Skin of body (tissue), 2 donors: Measurements from ENCODE around the gene METRN. TPM values are rescaled to one million over a fixed set of nuclear protein-coding genes. Genes with fewer than 3 reads are reported as not detected.

Experiments used
- DNase-seq: peaks from one replicate; lab custom pipeline; 2025; lab: John Stamatoyannopoulos, UW
- total RNA-seq: library from RNA; depleted of rRNA; stranded (reverse); fragments of >200 nt; gene quantifications from one replicate; pipeline ENCODE4 v1.2.3, GENCODE V29; 2014

The METRN gene
- total RNA-seq, 1 donor from 2014 or later, result 6.2 TPM

DNA sequence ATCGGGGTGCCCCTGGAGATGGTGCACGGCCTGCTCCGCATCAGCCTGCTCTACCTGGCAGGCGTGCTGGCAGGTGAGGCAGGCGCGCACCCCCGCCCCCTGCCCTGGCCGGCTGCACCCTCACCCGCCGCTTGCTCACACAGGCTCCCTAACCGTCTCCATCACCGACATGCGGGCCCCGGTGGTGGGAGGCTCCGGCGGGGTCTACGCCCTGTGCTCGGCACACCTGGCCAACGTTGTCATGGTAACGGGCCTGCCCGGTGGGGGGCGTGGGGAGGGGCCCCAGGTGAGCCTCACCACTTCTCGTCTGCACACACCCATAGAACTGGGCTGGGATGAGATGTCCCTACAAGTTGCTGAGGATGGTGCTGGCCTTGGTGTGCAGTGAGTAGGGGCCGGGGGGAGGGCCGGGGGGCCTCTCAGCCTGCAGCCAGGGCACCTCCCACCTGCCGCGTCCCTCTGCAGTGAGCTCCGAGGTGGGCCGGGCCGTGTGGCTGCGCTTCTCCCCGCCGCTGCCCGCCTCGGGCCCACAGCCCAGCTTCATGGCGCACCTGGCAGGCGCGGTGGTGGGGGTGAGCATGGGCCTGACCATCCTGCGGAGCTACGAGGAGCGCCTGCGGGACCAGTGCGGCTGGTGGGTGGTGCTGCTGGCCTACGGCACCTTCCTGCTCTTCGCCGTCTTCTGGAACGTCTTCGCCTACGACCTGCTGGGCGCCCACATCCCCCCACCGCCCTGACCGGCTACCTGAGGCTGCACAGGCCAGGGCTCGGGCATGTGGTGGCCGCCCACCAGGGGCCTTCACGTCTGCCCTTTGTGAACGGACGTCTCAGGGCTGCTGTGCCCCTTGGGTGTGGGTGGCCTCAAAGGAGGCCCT is 37.4 kb upstream of the METRN start:
- no peak for DNase-seq

DNA sequence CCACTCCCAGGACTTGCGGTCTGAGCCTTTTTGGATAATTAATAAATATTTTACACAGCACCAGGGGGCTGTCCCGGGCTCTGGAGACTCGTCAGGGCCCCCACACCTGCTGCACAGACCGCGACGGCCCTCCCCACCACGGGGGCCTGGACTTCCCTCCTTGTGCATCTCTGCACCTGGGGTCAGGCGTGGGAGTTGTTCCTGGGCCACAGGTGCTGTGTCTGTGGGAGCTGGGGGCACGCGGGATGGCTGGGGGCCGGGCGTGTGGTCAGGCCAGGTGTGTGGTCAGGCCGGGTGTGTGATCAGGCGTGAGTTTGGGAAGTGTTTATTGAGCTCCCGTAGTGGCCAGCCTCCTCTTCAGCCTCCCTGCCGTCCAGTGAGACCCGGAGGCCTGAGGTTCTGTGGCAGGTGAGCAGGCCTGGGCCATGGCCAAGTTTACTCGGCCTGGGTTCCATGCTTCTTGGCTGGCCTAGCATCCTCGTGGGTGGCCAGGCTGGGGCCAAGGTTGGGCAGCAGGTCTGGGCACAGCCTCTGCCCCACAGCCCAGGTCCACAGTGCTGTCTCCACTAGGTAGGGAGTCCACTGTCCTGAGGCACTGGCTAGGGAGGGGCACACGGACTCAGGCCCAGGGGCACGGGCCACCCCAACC is 36.6 kb upstream of the METRN start:
- DNase-seq, result no peak

DNA sequence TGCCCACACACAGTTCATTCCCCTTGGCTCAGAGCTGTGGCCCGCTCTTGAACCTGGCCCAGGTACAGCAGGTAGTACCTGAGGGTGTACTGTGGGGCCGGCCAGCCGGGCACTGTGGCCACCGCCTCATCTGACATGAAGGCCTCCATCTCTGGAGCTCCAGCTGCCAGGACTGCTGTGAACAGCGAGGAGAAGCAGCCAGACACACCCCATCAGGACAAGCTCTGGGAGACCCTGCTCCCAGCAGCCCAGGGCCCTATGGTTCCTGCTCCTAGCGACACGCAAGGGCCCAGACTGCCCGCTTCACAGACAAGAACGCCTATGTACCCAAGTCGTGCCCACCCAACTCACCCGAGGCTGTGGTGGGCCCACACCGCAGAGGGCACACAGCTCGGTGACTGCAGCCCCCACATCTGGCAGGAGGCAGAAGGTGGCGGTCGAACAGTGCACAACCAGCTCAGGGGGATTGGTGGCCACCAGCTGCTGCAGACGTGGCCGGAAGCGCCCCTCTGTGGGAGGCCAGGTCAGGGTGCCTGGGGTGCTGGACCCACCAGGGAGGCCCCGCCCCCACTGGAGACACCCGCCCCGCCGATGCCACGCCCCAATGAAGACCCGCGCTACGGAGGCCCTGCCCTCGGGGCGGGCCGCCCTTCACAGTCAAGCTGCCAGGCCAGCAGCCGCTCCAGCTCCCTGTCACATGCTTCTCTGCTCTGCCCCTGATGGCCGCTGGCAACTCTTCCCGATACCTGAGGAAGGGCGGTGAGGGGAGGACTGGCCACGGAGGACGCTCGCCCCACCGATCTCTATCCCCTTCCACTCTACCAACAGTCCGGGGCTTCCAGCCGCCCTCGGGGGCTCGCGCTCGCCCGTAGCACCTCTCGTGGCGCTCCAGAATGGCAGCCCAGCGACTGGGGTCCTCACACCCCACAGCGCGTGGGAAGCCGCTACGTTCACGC is 35.8 kb upstream of the METRN start:
- DNase-seq, result peak; percentile 65

DNA sequence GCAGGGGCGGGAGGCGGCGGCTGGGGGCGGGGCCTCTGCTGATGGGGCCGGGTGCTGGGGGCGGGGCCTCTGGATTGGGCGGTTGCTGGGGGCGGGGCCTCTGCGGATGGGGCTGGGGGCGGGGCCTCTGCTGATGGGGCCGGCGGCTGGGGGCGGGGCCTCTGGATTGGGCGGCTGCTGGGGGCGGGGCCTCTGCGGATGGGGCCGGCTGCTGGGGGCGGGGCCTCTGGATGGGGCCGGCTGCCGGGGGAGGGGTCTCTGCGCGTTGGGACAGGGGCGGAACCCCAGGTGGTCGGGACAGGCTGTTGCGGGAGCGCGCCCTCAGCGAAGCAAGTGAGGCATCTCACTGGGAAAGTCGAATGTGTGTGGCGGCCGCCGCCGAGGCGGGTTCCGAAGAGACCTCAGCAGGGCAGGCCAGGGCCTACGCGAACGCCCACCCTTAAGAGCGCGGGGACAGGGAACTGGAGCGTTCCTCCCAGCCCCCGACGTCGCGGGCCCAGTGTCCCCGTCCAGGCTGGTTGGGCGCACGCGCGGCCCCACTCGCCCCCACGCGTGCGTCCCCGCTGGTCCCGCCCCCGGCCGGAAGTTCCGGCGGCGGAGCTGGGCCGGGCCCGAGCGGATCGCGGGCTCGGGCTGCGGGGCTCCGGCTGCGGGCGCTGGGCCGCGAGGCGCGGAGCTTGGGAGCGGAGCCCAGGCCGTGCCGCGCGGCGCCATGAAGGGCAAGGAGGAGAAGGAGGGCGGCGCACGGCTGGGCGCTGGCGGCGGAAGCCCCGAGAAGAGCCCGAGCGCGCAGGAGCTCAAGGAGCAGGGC is 34.9 kb upstream of the METRN start, which contains the start of gene STUB1:
TSS of gene STUB1 (plus strand) at position 597 of the 811 bp plus-strand sequence. CDS start at position 713, 116 bp downstream.
- DNase-seq, result peak; percentile 84

DNA sequence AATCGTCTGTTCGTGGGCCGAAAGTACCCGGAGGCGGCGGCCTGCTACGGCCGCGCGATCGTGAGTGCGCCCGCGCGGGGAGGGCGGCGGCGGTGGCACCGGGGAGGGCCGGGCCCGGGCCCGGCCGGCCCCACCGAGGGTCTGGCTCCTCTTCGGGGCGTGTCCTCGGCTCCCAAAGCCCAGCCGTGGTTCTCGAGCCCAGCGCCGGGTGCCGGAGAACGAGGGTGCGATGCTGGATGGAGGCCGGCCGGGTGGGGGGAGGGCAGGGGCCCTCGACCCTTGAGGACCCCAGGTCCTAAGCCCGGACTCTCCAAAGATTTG is 34.3 kb upstream of the METRN start:
- DNase-seq, result no peak

DNA sequence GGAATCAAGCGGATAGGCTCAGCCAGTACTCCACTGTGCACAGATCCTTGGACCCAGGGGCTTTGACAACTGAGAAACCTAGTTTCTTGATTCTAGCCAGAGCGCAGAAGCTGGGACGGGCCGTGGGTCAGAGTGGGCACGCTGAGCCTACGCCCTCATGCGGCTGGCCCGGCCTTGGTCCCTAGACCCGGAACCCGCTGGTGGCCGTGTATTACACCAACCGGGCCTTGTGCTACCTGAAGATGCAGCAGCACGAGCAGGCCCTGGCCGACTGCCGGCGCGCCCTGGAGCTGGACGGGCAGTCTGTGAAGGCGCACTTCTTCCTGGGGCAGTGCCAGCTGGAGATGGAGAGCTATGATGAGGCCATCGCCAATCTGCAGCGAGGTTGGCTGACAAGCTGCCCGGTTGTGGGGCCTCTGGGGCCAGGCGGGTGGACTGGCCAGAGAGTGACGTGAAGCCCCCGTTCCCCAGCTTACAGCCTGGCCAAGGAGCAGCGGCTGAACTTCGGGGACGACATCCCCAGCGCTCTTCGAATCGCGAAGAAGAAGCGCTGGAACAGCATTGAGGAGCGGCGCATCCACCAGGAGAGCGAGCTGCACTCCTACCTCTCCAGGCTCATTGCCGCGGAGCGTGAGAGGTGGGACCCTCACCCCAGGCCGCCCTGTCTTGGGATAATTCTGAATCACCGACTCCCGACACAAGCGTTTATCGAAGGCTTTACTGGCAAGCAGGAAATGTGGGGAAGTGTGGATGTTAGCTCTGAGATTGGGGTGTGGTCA is 33.8 kb upstream of the METRN start:
- no peak for DNase-seq

DNA sequence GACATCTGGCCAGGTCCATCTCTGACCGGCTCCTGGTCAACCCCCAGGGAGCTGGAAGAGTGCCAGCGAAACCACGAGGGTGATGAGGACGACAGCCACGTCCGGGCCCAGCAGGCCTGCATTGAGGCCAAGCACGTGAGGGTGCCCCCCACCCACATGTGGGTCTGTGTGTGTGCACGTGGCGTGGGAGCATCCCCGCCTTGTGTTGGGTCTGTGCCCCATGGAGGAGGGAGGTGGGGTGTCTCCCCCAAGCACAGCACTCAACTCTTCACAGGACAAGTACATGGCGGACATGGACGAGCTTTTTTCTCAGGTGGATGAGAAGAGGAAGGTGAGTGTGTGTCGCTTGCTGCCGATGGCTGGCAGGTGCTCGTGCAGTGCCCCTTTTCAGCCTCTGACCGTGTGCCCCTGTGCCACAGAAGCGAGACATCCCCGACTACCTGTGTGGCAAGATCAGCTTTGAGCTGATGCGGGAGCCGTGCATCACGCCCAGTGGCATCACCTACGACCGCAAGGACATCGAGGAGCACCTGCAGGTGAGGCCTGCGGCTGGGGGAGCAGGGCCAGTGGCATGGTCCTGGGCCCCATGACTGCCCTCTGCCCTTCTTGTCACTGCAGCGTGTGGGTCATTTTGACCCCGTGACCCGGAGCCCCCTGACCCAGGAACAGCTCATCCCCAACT is 33.0 kb upstream of the METRN start:
- DNase-seq, result no peak

DNA sequence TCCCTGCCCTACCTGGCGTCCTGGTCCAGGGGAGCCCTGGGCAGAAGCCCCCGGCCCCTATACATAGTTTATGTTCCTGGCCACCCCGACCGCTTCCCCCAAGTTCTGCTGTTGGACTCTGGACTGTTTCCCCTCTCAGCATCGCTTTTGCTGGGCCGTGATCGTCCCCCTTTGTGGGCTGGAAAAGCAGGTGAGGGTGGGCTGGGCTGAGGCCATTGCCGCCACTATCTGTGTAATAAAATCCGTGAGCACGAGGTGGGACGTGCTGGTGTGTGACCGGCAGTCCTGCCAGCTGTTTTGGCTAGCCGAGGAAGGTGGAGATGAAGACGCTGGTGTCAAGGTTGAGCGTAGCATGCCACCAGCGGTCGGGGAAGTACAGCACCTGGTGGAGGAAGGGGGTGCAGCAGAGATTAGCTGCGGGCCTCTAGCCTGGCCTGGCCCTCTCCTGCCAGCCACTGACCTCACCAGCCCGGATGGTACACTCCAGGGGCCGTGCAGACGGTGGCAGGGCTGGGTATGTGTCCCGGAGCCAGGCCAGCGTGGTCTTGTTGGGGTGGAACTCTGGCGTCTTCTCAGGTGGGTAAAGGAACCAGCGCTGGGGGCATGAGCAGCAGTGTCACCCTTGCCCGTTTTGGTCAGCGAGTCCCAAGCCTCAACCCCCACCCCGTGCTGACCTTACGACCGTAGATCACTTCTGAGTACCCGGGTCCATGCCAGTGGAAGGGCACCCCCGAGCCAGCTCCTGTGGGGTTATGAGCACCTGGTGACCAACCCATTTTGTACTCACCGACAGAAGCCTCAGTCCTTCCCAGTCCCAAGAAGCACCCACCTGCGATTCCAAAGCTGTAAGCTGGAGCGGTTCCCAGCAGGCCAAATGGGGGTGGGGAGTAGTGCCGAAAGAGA is 32.2 kb upstream of the METRN start:
- DNase-seq, result no peak

DNA sequence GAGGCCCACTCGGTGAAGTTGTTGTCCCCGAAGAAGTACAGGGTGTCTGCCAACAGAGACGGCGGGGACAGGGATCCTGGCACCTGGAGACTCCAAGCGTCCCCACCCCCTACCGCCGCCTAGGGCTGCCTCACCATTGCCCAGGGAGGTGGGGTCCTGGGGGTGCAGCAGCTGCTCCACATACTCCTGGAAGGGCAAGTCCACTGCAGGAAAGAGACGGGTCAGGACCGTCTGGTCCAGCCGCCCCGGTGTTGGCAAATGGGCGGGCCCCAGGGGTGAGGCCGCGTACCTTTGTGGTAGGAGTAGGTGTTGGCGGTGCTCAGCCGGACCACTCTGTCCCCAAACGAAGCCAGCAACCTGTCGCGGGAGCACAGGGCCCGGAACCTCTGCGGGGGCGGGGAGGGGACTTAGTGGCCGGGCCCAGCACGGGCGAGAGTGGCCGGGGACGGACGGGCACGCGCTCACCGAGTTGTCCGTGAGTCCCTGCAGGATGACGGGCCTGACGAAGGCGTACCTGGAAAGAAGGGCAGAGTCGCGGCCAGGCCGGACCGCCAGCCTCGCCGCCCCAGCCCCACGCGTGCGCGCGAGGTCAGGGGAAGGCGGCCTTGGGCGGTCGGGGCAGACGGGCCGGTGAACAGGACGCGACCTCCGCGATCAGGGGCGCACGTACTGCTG is 31.4 kb upstream of the METRN start:
- DNase-seq, result no peak

DNA sequence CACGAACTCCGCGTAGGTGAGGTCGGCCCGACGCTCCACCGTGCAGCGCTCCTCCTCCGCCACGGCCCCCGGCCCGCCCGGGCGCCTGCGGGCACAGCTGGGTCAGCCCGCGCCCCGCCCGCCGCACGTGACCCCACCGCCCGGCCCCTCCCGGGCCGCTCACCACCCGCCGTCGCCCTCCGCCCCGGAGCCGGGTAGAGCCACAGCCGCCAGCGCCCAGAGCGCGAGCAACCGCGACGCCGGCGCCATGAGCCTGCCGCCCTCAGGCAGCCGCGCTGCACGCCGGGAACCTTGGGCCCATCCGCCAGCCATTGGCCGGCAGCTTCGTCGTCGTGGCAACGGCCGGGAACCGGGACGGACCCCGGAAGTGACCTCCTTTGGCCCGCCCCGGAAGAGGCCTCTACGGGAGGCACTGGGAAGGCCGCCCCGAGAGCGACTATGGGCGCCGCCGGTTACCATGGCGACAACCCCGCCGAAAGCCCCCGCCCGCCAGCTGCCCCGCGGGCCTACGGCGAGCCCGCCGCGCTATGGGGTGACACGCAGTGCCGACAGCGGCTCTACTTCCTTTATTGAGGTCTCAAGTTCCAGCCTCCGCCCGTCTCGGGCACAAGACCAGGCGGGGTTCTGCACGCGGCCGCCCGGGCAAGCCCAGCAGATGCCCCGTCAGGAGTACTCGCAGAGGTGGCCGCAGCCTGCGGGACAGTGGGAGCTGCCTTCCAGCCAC is 30.7 kb upstream of the METRN start, which contains the start of gene JMJD8:
TSS of gene JMJD8 (minus strand) at position 264 of the 724 bp plus-strand sequence. CDS start at position 249, 15 bp downstream.
- DNase-seq, result peak; percentile 93

DNA sequence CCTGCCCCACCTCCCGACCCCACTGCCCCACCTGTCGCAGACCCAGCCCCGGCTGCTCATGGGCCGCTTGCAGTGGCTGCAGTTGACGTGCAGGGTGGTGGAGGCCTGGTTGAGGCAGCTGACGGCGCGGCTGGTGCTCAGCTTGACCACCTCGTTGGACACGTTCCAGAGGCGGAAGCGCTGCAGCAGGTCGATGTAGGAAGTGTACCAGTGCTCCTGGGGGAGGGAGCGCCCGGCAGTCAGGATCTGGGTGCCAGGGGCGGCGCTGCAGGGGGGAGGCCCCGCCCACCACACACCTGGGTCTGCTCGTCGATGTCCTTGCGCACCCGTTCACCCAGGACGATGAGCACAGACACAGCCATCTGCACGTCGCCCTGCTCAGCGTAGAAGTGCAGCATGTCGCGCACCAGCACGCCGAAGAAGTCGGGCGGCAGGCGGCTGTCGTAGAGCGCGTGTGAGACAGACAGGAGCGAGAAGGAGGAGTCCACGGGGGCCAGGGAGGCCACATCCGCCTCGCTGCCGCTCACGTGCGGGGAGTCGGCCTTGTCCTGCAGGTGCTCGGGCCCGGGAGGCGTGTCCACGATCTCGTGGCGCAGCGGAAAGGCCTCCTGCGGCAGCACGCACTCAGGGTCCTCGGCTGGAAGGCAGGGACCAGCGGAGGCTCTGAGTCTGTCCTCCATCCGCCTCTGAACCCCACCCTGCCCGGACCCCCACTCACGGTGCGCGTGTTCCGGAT is 29.8 kb upstream of the METRN start:
- DNase-seq, result no peak

DNA sequence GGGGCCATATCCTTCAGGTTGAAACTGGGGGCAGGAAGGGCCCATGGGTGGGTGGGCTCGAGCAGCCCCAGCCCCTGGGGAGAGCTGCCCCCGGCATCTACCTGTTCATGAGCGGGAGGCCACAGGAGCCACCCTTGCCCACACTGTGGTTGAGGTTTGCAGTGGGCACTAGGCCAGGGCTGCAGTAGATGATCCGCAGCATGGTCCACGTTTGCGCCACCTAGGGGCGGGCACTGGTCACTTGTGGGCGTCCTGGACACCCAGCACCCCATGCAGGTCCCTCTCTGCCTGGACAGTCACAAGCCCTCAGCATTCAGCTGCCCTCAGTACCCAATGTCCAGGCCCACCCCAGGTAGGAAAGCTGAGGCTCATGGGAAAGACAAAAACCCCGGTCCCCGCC is 29.0 kb upstream of the METRN start:
- no peak for DNase-seq

DNA sequence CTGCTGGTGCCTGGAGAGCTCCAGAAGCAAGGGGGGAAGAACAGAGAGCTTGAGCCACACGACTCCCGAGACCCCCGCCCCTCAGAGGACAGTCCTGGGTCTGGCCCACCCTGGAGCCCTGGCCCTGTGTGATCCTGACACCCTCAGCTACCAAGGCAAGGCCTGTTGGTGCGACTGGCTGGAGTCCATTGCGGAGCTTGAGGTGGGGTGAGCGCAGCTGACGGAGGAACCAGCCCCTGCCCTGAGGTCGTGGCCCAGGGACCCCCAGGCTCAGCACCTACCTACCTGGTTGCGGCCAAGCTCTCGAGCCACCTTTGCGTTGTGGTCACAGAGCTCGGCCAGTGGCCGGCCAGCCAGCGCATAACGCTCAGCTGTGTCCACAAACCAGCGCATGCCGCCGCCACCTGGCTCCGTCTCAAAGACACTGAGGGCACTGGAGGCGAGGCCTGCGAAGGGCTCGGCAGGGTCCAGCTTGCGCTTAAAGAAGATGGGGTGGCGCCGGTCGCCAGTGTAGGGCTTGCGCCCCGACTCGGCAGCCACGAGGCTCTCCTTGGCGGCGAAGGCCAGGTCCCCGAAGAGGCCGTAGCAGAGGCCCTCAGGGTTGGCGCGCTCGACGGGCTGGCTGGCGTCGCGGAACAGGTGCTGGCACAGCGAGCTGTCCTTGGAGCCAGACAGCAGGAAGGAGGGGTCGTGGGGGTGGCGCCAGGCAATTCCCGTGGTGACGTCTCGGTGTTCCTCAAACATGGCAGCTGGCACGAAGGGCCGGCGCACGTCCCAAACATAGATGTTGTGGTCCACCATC is 28.3 kb upstream of the METRN start:
- no peak for DNase-seq

DNA sequence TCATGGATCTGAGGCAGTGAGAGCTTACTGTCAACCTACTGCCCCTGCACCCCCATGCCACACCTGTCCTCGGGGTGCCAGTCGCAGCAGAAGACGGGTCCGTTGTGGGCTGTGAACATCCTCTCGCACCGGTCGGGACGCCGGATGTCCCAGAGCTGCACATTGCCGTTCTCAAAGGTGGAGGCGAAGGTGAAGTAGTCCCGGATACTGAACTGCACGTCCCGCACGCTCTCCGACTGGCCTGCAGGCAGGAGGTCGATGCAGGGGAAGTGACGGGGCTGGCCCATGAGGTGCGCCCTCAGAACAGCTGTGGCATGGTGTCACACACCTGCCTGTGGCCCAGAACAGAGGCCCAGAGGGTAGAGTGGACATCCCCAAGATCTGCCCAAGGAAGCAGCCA is 27.4 kb upstream of the METRN start:
- DNase-seq, result no peak

DNA sequence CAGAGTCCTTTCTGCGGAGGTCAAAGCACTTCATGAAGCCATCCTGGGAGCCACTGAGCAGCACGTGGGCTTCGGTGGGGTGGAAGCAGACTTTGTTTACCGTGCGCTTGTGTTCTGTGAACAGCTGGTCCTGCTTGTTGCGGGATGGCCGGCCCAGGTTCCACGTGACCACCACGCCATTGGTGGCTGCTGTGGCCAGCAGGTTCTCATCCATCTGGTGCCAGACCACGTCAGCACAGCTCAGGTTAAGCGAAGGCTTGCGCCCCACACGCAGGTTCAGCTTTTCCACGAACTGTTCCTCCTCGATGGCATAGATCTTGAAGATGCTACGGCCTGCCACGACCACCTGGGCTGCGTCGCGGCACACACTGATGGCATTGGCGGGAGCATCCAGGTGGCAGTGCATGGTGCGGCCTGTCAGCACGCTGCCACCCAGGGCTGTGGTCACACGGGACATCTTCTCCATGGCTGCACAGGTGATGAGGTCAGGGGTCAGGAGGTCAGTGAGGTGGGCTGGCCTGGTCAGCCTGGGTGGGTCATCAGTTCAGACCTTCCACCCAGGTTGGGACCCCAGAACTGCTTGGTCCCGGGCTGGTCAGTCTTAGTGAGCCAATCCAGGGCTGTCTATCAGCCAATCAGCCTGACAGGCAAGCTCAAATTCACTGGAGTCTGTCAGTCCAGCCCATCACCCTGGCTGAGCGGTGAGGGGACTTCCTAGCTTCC is 25.6 kb upstream of the METRN start:
- DNase-seq, result no peak
